Measurements from ENCODE around the gene SH2D2A.
A peak's percentile ranks its signal among the peaks of the same experiment; 100 is the strongest.

SH2D2A gene

GRCh38 chr1:156823210-156823790, 6.7 kb upstream of the SH2D2A start:
- DNase-seq (ENCODE audit: low spot score): no peak

DNA sequence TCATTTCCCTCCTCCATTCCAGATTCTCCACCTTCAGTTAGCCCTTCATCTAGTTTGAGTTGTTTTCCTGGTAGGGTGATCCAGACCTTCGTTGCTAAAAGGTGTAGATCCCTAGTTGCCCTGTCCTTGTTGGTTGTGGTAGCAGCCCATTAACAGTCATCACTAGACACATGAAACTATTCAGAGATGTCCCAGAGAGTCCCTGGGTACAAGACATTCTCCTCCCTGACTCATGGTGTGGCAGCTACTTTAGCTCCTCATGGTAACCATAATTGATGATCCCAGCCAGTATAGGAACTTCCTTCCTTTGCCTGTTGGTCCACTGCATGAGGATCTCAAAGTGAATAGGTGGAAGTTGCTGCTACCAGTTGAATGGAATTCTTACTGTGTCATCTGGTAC, 6.0 kb upstream of the SH2D2A start:
- DNase-seq (ENCODE audit: low spot score): no peak

DNA sequence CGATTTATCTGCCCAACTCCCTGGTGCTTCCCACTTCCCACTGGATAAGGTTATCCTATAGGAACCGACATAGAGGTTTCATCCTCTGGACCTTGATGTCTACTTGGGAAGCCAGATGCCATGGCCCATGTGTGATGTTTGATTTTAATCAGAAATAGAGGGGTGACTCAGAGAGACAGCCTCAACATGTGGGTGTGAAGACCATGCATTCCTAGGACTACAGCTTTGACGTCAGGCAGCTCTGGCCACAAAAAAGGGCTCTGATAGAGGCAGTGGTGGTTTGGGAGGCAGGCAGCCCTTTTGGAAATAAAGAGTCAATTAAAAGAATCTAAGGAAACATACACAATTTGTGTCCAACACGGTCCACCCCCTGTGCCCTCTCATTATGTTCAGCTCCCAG, 5.2 kb upstream of the SH2D2A start:
- peak; percentile 77 for DNase-seq (ENCODE audit: low spot score)

DNA sequence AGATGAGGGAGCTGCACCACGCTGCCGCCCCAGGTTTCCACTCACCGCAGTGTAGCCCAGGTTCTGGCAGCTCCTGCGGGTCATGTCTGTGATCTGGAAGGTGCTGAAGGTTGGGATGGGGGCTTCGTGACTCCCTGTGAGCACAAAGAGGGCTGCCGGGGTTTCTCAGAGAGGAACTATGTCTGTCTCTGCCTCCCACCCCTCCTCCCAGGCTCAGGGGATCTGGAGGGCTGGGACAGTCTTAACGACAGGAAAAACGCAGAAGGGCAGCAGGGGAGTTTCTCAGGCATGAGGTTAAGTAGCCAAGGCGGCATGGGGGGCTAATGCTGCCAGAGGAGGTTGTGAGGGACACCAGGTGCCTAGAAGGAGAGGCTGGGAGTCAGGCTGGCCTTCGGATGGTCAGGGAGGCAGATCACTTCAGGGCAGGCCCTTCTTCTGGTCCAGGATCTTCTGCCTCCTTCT, 656 bp downstream of the SH2D2A start:
- no peak for DNase-seq (ENCODE audit: low spot score)

- DNase-seq (ENCODE audit: low spot score): peak; percentile 87
Measured at GRCh38 chr1:156815307-156815826, 1.3 kb downstream of the SH2D2A start.

GRCh38 chr1:156814571-156815260, 1.9 kb downstream of the SH2D2A start:
- DNase-seq (ENCODE audit: low spot score): no peak

DNA sequence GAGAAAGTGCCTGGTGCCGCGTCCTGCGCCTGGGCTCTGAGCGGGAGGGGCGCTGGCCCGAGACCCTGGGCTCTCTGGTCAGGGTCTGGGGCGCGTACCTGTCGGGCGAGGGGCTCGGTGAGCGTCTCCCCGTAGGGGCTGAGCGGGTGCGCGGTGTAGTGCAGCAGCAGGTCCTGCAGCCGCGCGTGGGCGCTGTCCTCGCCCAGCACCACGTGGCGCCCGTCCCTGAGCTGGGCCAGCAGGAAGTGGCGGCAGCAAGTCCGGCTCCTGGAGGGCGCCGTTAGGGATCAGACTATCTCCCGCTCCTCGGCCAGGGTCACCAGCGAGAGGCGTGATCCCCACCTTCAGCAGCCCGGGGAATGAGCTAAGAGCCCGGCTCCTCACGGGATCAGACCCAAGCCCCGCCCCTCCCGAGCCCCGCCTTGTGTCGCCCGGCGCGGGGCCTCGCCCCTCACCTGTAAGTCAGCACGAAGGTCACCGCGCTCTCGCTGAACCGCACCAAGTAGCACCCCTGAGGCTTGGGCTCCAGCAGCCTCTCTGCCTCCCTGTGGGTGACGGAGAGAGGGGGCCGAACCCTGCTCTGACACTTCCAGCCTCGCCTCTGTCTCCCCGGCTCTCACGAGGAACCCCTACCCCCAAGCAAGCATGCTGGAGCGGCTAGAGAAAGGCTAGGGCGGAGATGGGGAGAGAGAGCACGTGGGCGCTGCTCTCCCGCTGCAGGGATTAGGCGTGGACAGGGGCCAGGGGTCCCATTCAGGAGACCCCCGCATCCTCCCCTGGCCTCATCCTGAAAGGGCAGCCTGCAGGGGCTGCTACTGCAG, 2.7 kb downstream of the SH2D2A start:
- peak; percentile 81 for DNase-seq (ENCODE audit: low spot score)

- no peak for DNase-seq (ENCODE audit: low spot score)
Measured at GRCh38 chr1:156813298-156813697, 3.4 kb downstream of the SH2D2A start.

DNA sequence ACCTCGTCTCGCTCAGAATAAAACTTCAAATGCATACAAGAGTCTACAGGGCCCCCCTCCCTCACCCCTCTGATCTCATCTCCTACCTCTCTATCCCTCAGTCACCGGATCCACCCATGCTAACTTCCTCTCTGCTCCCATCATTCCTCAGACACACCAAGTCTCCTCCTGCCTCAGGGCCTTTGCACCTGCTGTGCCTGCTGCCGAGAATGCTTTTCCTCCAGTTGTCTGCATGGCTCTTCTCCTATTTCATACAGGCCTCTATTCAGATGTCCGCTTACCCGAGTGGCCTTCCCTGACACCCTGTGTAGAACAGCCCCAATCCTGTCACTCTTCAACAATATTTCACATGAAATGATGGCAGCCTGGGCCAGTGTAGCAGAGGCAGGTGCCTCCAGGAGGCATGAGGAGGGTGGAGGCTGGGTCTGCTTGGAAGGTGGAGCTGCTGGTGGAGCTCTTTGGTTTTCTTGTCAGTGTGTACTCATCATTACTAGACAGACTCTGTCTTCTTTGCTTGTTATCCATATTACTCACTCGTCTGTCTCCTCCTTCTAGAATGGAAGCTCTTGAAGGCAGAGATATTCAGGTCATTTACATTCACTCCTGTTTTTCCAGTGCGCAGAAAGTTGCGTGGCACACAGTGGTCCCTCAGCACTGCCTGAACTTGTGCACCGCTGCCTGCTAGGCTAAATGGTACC, 4.2 kb downstream of the SH2D2A start:
- no peak for DNase-seq (ENCODE audit: low spot score)

DNA sequence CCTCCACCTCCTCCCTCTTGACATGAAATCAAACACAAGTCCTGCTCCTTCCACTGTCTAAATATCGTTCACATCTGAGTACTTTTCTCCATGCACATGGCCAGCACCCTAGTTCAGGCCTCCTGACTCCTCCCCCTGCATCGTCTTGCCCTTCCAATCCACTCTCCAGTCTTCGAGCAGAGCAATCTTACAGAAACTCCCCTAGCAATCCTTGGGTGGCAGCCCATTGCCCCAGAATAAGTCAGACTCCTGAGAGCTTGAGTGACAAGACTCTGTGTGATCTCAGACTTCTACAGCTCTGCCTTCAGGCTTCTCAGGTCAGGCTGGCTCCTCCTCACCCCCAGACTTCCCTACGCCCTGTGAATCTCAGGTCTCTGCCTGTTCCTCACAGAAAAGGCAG, 5.5 kb downstream of the SH2D2A start:
- no peak for DNase-seq (ENCODE audit: low spot score)

- DNase-seq (ENCODE audit: low spot score): no peak
Measured at GRCh38 chr1:156809711-156810366, 6.8 kb downstream of the SH2D2A start.

- no peak for DNase-seq (ENCODE audit: low spot score)
Measured at GRCh38 chr1:156809281-156809680, 7.4 kb downstream of the SH2D2A start.

- no peak for DNase-seq (ENCODE audit: low spot score)
Measured at GRCh38 chr1:156808186-156809030, 8.2 kb downstream of the SH2D2A start.

- no peak for DNase-seq (ENCODE audit: low spot score)
Measured at GRCh38 chr1:156807627-156808026, 9.0 kb downstream of the SH2D2A start.

GRCh38 chr1:156806512-156807440, 9.9 kb downstream of the SH2D2A start:
- DNase-seq (ENCODE audit: low spot score): no peak

DNA sequence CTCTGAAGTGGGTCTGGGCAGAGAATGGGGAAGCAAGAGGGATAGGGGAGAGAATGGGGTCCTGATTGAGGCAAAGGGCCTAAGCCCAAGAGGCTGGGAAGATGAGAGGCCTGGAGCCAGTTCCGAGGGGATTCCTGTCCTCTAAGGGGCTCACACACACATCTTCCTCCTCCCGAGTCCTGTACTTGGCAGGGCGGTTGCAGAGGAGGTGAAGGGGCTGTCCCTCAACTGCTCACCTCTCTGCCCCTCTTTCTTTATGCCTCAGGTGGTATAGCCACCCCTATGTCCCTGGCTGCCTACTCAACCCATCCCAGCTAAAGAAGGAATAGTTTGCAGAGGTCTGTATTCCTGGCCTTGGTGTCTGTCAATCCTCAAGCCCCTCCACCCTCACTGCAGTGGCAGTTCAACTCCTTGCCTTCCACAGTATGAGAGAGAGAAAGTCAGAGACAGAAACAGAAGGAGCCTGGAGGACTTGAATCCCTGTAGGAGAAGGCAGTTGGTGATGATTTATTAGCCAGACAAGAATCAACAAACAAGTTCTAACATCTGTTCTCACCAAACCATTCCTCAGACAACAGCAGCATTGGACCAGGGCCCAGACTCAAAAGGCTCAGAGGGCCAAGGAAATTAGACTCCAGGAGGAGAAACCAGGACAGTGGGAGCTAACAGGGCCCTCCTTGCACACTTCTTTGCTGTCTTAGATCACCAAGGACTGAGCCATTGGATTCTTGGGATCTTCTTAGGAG, 10.7 kb downstream of the SH2D2A start:
- DNase-seq (ENCODE audit: low spot score): peak; percentile 72

- DNase-seq (ENCODE audit: low spot score): no peak
Measured at GRCh38 chr1:156804572-156805243, 11.9 kb downstream of the SH2D2A start.

DNA sequence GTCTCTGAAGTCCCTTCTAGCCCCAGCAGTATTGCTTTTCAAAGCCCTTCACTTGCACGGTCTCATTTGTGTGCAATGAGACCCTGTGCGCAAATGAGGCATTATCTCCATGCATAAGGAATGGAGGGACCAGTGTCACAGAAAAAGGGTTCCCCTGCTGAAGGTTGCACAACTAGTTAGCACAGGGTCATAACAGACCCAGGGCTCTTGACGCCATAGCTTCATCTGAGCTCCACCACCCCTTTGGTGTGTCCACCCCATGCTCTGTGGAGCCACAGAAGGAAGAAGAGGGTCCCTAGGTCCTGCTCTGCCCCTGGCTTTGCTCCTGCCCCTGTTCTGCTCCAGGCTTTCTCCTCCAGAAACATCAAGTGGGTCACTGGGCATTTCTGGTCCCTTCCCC, 12.6 kb downstream of the SH2D2A start:
- no peak for DNase-seq (ENCODE audit: low spot score)
